ENCODE results near the gene EPX. TPM values are rescaled to one million over a fixed set of nuclear protein-coding genes. Genes with fewer than 3 reads are reported as not detected.

EPX gene
- total RNA-seq, 4 donors from 2014 or later, result not detected

DNA sequence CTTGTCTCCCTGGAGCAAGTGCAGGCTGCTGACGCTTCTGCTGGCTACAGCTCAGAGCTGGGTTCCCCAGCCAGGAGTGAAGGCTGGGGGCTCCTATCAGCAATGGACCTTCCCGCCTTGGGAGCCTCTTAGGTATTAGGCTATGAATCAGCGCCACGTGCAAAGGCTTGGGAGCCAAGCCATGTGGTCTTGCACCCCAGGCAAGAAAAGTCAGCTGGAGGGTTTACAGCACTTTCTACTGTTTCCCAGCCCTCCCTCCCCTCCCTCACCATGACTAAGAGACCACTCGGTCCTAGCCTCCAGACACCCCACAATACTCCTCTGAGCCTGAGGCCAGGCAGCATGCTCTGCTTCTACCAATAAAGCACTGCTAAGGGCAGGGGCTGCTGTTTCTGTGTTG lies 12.3 kb downstream of the EPX start:
- DNase-seq, result no peak
- TF ChIP-seq, protein P1, sequence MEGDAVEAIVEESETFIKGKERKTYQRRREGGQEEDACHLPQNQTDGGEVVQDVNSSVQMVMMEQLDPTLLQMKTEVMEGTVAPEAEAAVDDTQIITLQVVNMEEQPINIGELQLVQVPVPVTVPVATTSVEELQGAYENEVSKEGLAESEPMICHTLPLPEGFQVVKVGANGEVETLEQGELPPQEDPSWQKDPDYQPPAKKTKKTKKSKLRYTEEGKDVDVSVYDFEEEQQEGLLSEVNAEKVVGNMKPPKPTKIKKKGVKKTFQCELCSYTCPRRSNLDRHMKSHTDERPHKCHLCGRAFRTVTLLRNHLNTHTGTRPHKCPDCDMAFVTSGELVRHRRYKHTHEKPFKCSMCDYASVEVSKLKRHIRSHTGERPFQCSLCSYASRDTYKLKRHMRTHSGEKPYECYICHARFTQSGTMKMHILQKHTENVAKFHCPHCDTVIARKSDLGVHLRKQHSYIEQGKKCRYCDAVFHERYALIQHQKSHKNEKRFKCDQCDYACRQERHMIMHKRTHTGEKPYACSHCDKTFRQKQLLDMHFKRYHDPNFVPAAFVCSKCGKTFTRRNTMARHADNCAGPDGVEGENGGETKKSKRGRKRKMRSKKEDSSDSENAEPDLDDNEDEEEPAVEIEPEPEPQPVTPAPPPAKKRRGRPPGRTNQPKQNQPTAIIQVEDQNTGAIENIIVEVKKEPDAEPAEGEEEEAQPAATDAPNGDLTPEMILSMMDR (IDR thresholded peaks at IDR 0.05), result no peak
- TF ChIP-seq POLR2A (IDR thresholded peaks at IDR 0.05), result no peak
- H3K27ac ChIP-seq, result no peak overlapping the region
- H3K36me3 ChIP-seq, result peaks cover 0 to 15% (median 0%) of the 10 kb centered on the region in 3 donors
- H3K27me3 ChIP-seq, result no peaks in the 10 kb centered on the region
- no peaks in the 10 kb centered on the region for H3K4me1 ChIP-seq
- H3K4me3 ChIP-seq, result no peak overlapping the region
- no peaks in the 10 kb centered on the region for H3K9me3 ChIP-seq

- H3K4me1 ChIP-seq, result no peaks in the 10 kb centered on the region
- no peaks in the 10 kb centered on the region for H3K27me3 ChIP-seq
- no peaks in the 10 kb centered on the region for H3K9me3 ChIP-seq
- H3K4me3 ChIP-seq, result no peak overlapping the region
- no peak for TF ChIP-seq POLR2A (IDR thresholded peaks at IDR 0.05)
- TF ChIP-seq, protein P1 (IDR thresholded peaks at IDR 0.05), result no peak
- no peak for DNase-seq
- H3K27ac ChIP-seq, result no peak overlapping the region
- peaks cover 0 to 26% (median 0%) of the 10 kb centered on the region in 3 donors for H3K36me3 ChIP-seq
Observed at GRCh38 chr17:58205936-58206335, 13.4 kb downstream of the EPX start.

- Histone ChIP-seq H3K9me3 (no peaks in the 10 kb centered on the region), H3K27me3 (no peaks in the 10 kb centered on the region), H3K4me3 (no peak overlapping the region), H3K36me3 (peaks cover 0 to 35% (median 0%) of the 10 kb centered on the region in 3 donors), H3K27ac (no peak overlapping the region), H3K4me1 (no peaks in the 10 kb centered on the region)
- TF ChIP-seq, protein P1 (IDR thresholded peaks at IDR 0.05), result no peak
- TF ChIP-seq POLR2A (IDR thresholded peaks at IDR 0.05), result no peak
- no peak for DNase-seq
Observed at GRCh38 chr17:58207451-58207850, 14.9 kb downstream of the EPX start.

- no peak overlapping the region for H3K4me3 ChIP-seq
- no peaks in the 10 kb centered on the region for H3K27me3 ChIP-seq
- no peak for TF ChIP-seq POLR2A (IDR thresholded peaks at IDR 0.05)
- TF ChIP-seq, protein P1 (IDR thresholded peaks at IDR 0.05), result no peak
- H3K27ac ChIP-seq, result no peak overlapping the region
- no peaks in the 10 kb centered on the region for H3K4me1 ChIP-seq
- no peaks in the 10 kb centered on the region for H3K9me3 ChIP-seq
- DNase-seq, result no peak
- peaks cover 0 to 44% (median 0%) of the 10 kb centered on the region in 3 donors for H3K36me3 ChIP-seq
Observed at GRCh38 chr17:58208344-58208743, 15.8 kb downstream of the EPX start.

- no peak for DNase-seq
- H3K4me1 ChIP-seq, result no peaks in the 10 kb centered on the region
- no peak for TF ChIP-seq POLR2A (IDR thresholded peaks at IDR 0.05)
- TF ChIP-seq, protein P1 (IDR thresholded peaks at IDR 0.05), result peak in 1 of 6 experiments; percentile 18
Observed at GRCh38 chr17:58210922-58211321, 18.4 kb downstream of the EPX start.

DNA sequence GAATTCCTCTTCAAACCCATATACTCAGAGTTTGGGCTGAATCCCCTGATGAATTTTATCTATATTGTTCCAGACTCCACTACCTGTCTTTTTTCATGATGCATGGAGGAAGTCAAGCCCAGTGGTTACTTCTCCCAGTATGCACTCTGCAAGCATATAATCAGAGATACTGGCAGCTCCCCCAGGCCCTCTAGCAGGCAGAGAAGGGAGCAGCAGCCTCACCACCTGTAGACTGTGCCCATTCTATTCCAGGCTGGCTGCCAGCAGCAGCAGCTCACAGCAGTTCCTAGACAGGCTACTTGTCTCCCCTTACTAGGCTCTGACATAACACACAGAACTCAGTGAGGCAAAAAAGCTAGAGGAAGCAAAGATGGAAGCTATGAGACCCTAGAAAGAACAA lies 23.2 kb downstream of the EPX start:
- Histone ChIP-seq H3K27ac (no peak overlapping the region), H3K9me3 (no peaks in the 10 kb centered on the region), H3K27me3 (no peaks in the 10 kb centered on the region), H3K4me3 (no peak overlapping the region), H3K4me1 (peaks cover 0 to 6% (median 2%) of the 10 kb centered on the region in 4 donors), H3K36me3 (peaks cover 0 to 34% (median 0%) of the 10 kb centered on the region in 3 donors)
- no peak for TF ChIP-seq POLR2A (IDR thresholded peaks at IDR 0.05)
- TF ChIP-seq, protein P1 (IDR thresholded peaks at IDR 0.05), result no peak
- DNase-seq, result no peak

More at GRCh38 chr17:58210922-58211321, 18.4 kb downstream of the EPX start:
- Histone ChIP-seq H3K9me3 (no peaks in the 10 kb centered on the region), H3K4me3 (no peak overlapping the region), H3K36me3 (peaks cover 0 to 56% (median 0%) of the 10 kb centered on the region in 3 donors), H3K27ac (no peak overlapping the region), H3K27me3 (no peaks in the 10 kb centered on the region)

Measured in Peyer's patch (tissue), 4 donors.